ENCODE data around the gene PUM1. TPM values are rescaled to one million over a fixed set of nuclear protein-coding genes. Genes with fewer than 3 reads are reported as not detected.

The PUM1 gene
- total and polyA plus RNA-seq, 2 donors (not counting 1 experiment from before 2014, with no cell fraction given): 59.3 to 70.5 TPM

- Histone ChIP-seq H2AFZ (ENCODE audit: low read length) (no peak overlapping the region), H3K4me2 (ENCODE audit: extremely low read depth, insufficient read depth, low read length) (peak overlapping the region; percentile 65), H3K9me3 (ENCODE audit: control insufficient read depth, insufficient read depth, low read depth, low read length) (no peaks in the 10 kb centered on the region), H3K36me3 (ENCODE audit: control insufficient read depth, insufficient read depth, low read length) (peaks cover 6% of the 10 kb centered on the region), H3K9ac (ENCODE audit: insufficient read depth, low read length) (no peak overlapping the region), H3K4me3 (replicated peaks in 1 of 4; ENCODE audit: control extremely low read depth in 1 of 4, insufficient read depth in 1 of 4, low read depth in 3 of 4, low read length in 4 of 4) (no peak overlapping the region), H3K4me1 (ENCODE audit: control insufficient read depth, extremely low read depth, insufficient read depth, low read length) (peaks cover 12% of the 10 kb centered on the region), H3K79me2 (ENCODE audit: control insufficient read depth, insufficient read depth, low read length) (peaks cover 90% of the 10 kb centered on the region), H3K27ac (ENCODE audit: insufficient read depth, low read length) (peak overlapping the region; percentile 23), H4K20me1 (ENCODE audit: control insufficient read depth, extremely low read depth, insufficient read depth, low read length) (peaks cover 1% of the 10 kb centered on the region), H3K27me3 (ENCODE audit: control insufficient read depth, insufficient read depth, low read length) (no peaks in the 10 kb centered on the region)
- DNase-seq (ENCODE audit: low read depth in 2 of 2): peak; percentile 55 to 82
- TF ChIP-seq CTCF (conservative IDR thresholded peaks at IDR 0.05 in 1 of 2, IDR thresholded peaks at IDR 0.05 in 1 of 2; ENCODE audit: low read depth in 1 of 2, low read length in 2 of 2) (no peak), EZH2 (IDR thresholded peaks at IDR 0.05; ENCODE audit: low read length, missing control alignments) (no peak)
Observed at GRCh38 chr1:31038360-31038759, 27.2 kb downstream of the PUM1 start.

- Histone ChIP-seq H4K20me1 (ENCODE audit: control insufficient read depth, extremely low read depth, insufficient read depth, low read length) (peaks cover 1% of the 10 kb centered on the region), H3K4me2 (ENCODE audit: extremely low read depth, insufficient read depth, low read length) (no peak overlapping the region), H3K36me3 (ENCODE audit: control insufficient read depth, insufficient read depth, low read length) (peaks cover 4% of the 10 kb centered on the region), H2AFZ (ENCODE audit: low read length) (no peak overlapping the region), H3K79me2 (ENCODE audit: control insufficient read depth, insufficient read depth, low read length) (peaks cover 91% of the 10 kb centered on the region), H3K27me3 (ENCODE audit: control insufficient read depth, insufficient read depth, low read length) (no peaks in the 10 kb centered on the region), H3K4me1 (ENCODE audit: control insufficient read depth, extremely low read depth, insufficient read depth, low read length) (peaks cover 12% of the 10 kb centered on the region), H3K27ac (ENCODE audit: insufficient read depth, low read length) (no peak overlapping the region), H3K9me3 (ENCODE audit: control insufficient read depth, insufficient read depth, low read depth, low read length) (no peaks in the 10 kb centered on the region), H3K9ac (ENCODE audit: insufficient read depth, low read length) (no peak overlapping the region), H3K4me3 (replicated peaks in 1 of 4; ENCODE audit: control extremely low read depth in 1 of 4, insufficient read depth in 1 of 4, low read depth in 3 of 4, low read length in 4 of 4) (no peak overlapping the region)
- DNase-seq (ENCODE audit: low read depth in 2 of 2): peak in 1 of 2 donors; percentile 40
- TF ChIP-seq EZH2 (IDR thresholded peaks at IDR 0.05; ENCODE audit: low read length, missing control alignments) (no peak), CTCF (conservative IDR thresholded peaks at IDR 0.05 in 1 of 2, IDR thresholded peaks at IDR 0.05 in 1 of 2; ENCODE audit: low read depth in 1 of 2, low read length in 2 of 2) (no peak)
Observed at GRCh38 chr1:31036749-31037500, 28.6 kb downstream of the PUM1 start.

DNA sequence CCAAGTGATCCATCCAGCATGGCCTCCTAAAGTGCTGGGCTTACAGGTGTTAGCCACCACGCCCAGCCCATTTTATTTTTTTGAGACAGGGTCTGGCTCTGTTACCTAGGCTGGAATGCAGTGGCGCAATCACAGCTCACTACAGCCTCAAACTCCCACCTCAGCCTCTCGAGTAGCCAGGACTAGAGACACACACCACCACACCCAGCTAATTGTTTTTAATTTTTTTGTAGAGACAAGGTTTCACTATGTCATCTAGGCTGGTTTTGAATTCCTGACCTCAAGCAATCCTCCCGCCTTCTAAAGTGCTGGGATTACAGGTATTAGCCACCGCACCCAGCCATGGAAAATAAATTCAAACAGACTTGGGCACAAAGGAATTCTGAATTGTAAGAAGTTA, 31.9 kb downstream of the PUM1 start:
- peaks cover 2% of the 10 kb centered on the region for H3K36me3 ChIP-seq (ENCODE audit: control insufficient read depth, insufficient read depth, low read length)
- H3K9ac ChIP-seq (ENCODE audit: insufficient read depth, low read length): no peak overlapping the region
- H4K20me1 ChIP-seq (ENCODE audit: control insufficient read depth, extremely low read depth, insufficient read depth, low read length): peaks cover 4% of the 10 kb centered on the region
- peaks cover 92% of the 10 kb centered on the region for H3K79me2 ChIP-seq (ENCODE audit: control insufficient read depth, insufficient read depth, low read length)
- no peaks in the 10 kb centered on the region for H3K27me3 ChIP-seq (ENCODE audit: control insufficient read depth, insufficient read depth, low read length)
- no peak overlapping the region for H2AFZ ChIP-seq (ENCODE audit: low read length)
- H3K4me2 ChIP-seq (ENCODE audit: extremely low read depth, insufficient read depth, low read length): no peak overlapping the region
- peaks cover 12% of the 10 kb centered on the region for H3K4me1 ChIP-seq (ENCODE audit: control insufficient read depth, extremely low read depth, insufficient read depth, low read length)
- H3K9me3 ChIP-seq (ENCODE audit: control insufficient read depth, insufficient read depth, low read depth, low read length): no peaks in the 10 kb centered on the region
- H3K4me3 ChIP-seq (replicated peaks in 1 of 4; ENCODE audit: control extremely low read depth in 1 of 4, insufficient read depth in 1 of 4, low read depth in 3 of 4, low read length in 4 of 4): no peak overlapping the region
- DNase-seq (ENCODE audit: low read depth in 2 of 2): no peak
- no peak overlapping the region for H3K27ac ChIP-seq (ENCODE audit: insufficient read depth, low read length)
- TF ChIP-seq EZH2 (IDR thresholded peaks at IDR 0.05; ENCODE audit: low read length, missing control alignments) (no peak), CTCF (conservative IDR thresholded peaks at IDR 0.05 in 1 of 2, IDR thresholded peaks at IDR 0.05 in 1 of 2; ENCODE audit: low read depth in 1 of 2, low read length in 2 of 2) (no peak)
